ENCODE data around the gene STK38L.

STK38L gene

DNA sequence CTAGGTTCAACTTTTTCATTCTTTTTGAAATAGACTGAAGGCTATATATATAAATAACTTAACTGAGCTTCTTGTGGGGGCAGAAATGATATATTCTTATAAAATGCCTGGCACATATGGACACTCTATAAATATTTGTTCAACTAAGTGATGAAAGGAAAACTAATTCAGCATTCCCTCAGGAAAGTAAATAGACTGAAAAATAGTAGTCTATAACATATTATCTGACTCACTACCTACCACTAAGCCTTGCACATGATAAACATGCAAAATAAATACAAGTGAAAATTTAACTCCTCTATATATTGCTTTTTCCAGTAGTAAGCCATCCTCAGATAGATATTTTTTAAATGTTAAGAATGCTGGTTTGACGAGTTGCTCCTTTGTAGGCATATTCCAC is 72.9 kb downstream of the STK38L start:
- TF ChIP-seq, protein P1, sequence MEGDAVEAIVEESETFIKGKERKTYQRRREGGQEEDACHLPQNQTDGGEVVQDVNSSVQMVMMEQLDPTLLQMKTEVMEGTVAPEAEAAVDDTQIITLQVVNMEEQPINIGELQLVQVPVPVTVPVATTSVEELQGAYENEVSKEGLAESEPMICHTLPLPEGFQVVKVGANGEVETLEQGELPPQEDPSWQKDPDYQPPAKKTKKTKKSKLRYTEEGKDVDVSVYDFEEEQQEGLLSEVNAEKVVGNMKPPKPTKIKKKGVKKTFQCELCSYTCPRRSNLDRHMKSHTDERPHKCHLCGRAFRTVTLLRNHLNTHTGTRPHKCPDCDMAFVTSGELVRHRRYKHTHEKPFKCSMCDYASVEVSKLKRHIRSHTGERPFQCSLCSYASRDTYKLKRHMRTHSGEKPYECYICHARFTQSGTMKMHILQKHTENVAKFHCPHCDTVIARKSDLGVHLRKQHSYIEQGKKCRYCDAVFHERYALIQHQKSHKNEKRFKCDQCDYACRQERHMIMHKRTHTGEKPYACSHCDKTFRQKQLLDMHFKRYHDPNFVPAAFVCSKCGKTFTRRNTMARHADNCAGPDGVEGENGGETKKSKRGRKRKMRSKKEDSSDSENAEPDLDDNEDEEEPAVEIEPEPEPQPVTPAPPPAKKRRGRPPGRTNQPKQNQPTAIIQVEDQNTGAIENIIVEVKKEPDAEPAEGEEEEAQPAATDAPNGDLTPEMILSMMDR (IDR thresholded peaks at IDR 0.05; ENCODE audit: low read depth, low read length, missing control alignments), result no peak
- DNase-seq (ENCODE audit: low read depth), result no peak
- in situ Hi-C loops (cut with HindIII; ENCODE audit: low sequenced_read_pairs), result no loop called here
- no peak overlapping the region for H3K4me3 ChIP-seq (ENCODE audit: low read depth, low read length)

- DNase-seq (ENCODE audit: low read depth), result peak; percentile 32
- no peak overlapping the region for H3K4me3 ChIP-seq (ENCODE audit: low read depth, low read length)
- in situ Hi-C loops (cut with HindIII; ENCODE audit: low sequenced_read_pairs), result no loop called here
- TF ChIP-seq, protein P1 (IDR thresholded peaks at IDR 0.05; ENCODE audit: low read depth, low read length, missing control alignments), result no peak
Measured at GRCh38 chr12:27319409-27319808, 75.3 kb downstream of the STK38L start.

GRCh38 chr12:27319848-27320247 is 75.8 kb downstream of the STK38L start:
- TF ChIP-seq, protein P1 (IDR thresholded peaks at IDR 0.05; ENCODE audit: low read depth, low read length, missing control alignments), result no peak
- no peak for DNase-seq (ENCODE audit: low read depth)
- in situ Hi-C loops (cut with HindIII; ENCODE audit: low sequenced_read_pairs), result no loop called here
- no peak overlapping the region for H3K4me3 ChIP-seq (ENCODE audit: low read depth, low read length)

- DNase-seq (ENCODE audit: low read depth), result no peak
- in situ Hi-C loops (cut with HindIII; ENCODE audit: low sequenced_read_pairs), result no loop called here
- no peak overlapping the region for H3K4me3 ChIP-seq (ENCODE audit: low read depth, low read length)
- TF ChIP-seq, protein P1 (IDR thresholded peaks at IDR 0.05; ENCODE audit: low read depth, low read length, missing control alignments), result no peak
Measured at GRCh38 chr12:27324530-27324929, 80.4 kb downstream of the STK38L start.

GRCh38 chr12:27330846-27331245 is 86.8 kb downstream of the STK38L start:
- in situ Hi-C loops (cut with HindIII; ENCODE audit: low sequenced_read_pairs), result no loop called here
- DNase-seq (ENCODE audit: low read depth), result no peak
- no peak overlapping the region for H3K4me3 ChIP-seq (ENCODE audit: low read depth, low read length)

GRCh38 chr12:27331291-27331926 is 87.3 kb downstream of the STK38L start:
- TF ChIP-seq, protein P1 (IDR thresholded peaks at IDR 0.05; ENCODE audit: low read depth, low read length, missing control alignments), result no peak
- DNase-seq (ENCODE audit: low read depth), result peak; percentile 81
- in situ Hi-C loops (cut with HindIII; ENCODE audit: low sequenced_read_pairs), result no loop called here
- no peak overlapping the region for H3K4me3 ChIP-seq (ENCODE audit: low read depth, low read length)

More at GRCh38 chr12:27330846-27331245, 86.8 kb downstream of the STK38L start:
- TF ChIP-seq, protein P1 (IDR thresholded peaks at IDR 0.05; ENCODE audit: low read depth, low read length, missing control alignments), result no peak
